ENCODE results near the gene TBC1D16. TPM values are rescaled to one million over a fixed set of nuclear protein-coding genes. Genes with fewer than 3 reads are reported as not detected.

Gene TBC1D16
- polyA plus RNA-seq (ENCODE audit: insufficient read length): 37.2 TPM

- DNase-seq: no peak
Measured at GRCh38 chr17:80035687-80035936, at the start of gene TBC1D16. Gene TBC1D16 (minus strand): TSS chr17:80035872. CDS start chr17:80013547, 22,325 bp downstream.

GRCh38 chr17:80084773-80085172, 49.1 kb upstream of the TBC1D16 start:
- no peak for DNase-seq

- no peak for DNase-seq
Measured at GRCh38 chr17:80083136-80083661, 47.5 kb upstream of the TBC1D16 start.

GRCh38 chr17:80082403-80083135, 46.9 kb upstream of the TBC1D16 start:
- peak; percentile 71 for DNase-seq

- DNase-seq: no peak
Measured at GRCh38 chr17:80081596-80081995, 45.9 kb upstream of the TBC1D16 start.

- no peak for DNase-seq
Measured at GRCh38 chr17:80080081-80080480, 44.4 kb upstream of the TBC1D16 start.

GRCh38 chr17:80072410-80072809, 36.7 kb upstream of the TBC1D16 start:
- no peak for DNase-seq

GRCh38 chr17:80071116-80071841, 35.6 kb upstream of the TBC1D16 start:
- DNase-seq: peak; percentile 62

- DNase-seq: no peak
Measured at GRCh38 chr17:80070375-80071115, 34.9 kb upstream of the TBC1D16 start.

- no peak for DNase-seq
Measured at GRCh38 chr17:80068301-80069222, 32.9 kb upstream of the TBC1D16 start.

GRCh38 chr17:80067393-80067986, 31.8 kb upstream of the TBC1D16 start:
- DNase-seq: no peak

- DNase-seq: no peak
Measured at GRCh38 chr17:80065478-80066170, 30.0 kb upstream of the TBC1D16 start.

GRCh38 chr17:80064696-80065095, 29.0 kb upstream of the TBC1D16 start:
- no peak for DNase-seq

- no peak for DNase-seq
Measured at GRCh38 chr17:80063830-80064585, 28.3 kb upstream of the TBC1D16 start.

GRCh38 chr17:80061421-80061820, 25.7 kb upstream of the TBC1D16 start:
- no peak for DNase-seq

- DNase-seq: no peak
Measured at GRCh38 chr17:80060644-80061043, 25.0 kb upstream of the TBC1D16 start.

GRCh38 chr17:80058311-80058955, 22.8 kb upstream of the TBC1D16 start:
- DNase-seq: no peak

- no peak for DNase-seq
Measured at GRCh38 chr17:80055597-80055996, 19.9 kb upstream of the TBC1D16 start.

- no peak for DNase-seq
Measured at GRCh38 chr17:80053102-80053501, 17.4 kb upstream of the TBC1D16 start.

GRCh38 chr17:80051681-80052080, 16.0 kb upstream of the TBC1D16 start:
- DNase-seq: no peak

Data from hindlimb muscle (tissue), 1 donor.